ENCODE measurements around the gene FAM98B.

- TF ChIP-seq, protein P1, sequence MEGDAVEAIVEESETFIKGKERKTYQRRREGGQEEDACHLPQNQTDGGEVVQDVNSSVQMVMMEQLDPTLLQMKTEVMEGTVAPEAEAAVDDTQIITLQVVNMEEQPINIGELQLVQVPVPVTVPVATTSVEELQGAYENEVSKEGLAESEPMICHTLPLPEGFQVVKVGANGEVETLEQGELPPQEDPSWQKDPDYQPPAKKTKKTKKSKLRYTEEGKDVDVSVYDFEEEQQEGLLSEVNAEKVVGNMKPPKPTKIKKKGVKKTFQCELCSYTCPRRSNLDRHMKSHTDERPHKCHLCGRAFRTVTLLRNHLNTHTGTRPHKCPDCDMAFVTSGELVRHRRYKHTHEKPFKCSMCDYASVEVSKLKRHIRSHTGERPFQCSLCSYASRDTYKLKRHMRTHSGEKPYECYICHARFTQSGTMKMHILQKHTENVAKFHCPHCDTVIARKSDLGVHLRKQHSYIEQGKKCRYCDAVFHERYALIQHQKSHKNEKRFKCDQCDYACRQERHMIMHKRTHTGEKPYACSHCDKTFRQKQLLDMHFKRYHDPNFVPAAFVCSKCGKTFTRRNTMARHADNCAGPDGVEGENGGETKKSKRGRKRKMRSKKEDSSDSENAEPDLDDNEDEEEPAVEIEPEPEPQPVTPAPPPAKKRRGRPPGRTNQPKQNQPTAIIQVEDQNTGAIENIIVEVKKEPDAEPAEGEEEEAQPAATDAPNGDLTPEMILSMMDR (IDR thresholded peaks at IDR 0.05 in 2 of 3, conservative IDR thresholded peaks at IDR 0.05 in 1 of 3; ENCODE audit: control insufficient read depth in 2 of 3, extremely low read depth in 1 of 3, insufficient read depth in 1 of 3, low read depth in 3 of 3, low read length in 3 of 3): no peak
- no peak for TF ChIP-seq ZBTB33 (IDR thresholded peaks at IDR 0.05)
Observed at GRCh38 chr15:38441130-38441519, 12.8 kb upstream of the FAM98B start.

Measured in GM12878 (cell line).